ENCODE results near the gene NLRP11. TPM values are rescaled to one million over a fixed set of nuclear protein-coding genes. Genes with fewer than 3 reads are reported as not detected.
A peak's percentile ranks its signal among the peaks of the same experiment; 100 is the strongest.

The NLRP11 gene
- polyA plus RNA-seq, 3 donors, result not detected

- TF ChIP-seq, protein P1, sequence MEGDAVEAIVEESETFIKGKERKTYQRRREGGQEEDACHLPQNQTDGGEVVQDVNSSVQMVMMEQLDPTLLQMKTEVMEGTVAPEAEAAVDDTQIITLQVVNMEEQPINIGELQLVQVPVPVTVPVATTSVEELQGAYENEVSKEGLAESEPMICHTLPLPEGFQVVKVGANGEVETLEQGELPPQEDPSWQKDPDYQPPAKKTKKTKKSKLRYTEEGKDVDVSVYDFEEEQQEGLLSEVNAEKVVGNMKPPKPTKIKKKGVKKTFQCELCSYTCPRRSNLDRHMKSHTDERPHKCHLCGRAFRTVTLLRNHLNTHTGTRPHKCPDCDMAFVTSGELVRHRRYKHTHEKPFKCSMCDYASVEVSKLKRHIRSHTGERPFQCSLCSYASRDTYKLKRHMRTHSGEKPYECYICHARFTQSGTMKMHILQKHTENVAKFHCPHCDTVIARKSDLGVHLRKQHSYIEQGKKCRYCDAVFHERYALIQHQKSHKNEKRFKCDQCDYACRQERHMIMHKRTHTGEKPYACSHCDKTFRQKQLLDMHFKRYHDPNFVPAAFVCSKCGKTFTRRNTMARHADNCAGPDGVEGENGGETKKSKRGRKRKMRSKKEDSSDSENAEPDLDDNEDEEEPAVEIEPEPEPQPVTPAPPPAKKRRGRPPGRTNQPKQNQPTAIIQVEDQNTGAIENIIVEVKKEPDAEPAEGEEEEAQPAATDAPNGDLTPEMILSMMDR (IDR thresholded peaks at IDR 0.05), result no peak
- H3K4me1 Mint-ChIP-seq, result no peaks in the 10 kb centered on the region
- Histone ChIP-seq H3K36me3 (replicated peaks in 1 of 2; ENCODE audit: control insufficient read depth in 1 of 2, insufficient read depth in 2 of 2, low read length in 2 of 2) (no peaks in the 10 kb centered on the region), H3K4me3 (replicated peaks in 1 of 3; ENCODE audit: low read depth in 2 of 3, low read length in 3 of 3) (no peak overlapping the region), H3K27ac (ENCODE audit: low read depth in 1 of 2, low read length in 2 of 2) (no peak overlapping the region), H3K9me3 (replicated peaks in 1 of 2; ENCODE audit: control insufficient read depth in 1 of 2, insufficient read depth in 1 of 2, low read length in 2 of 2) (peaks cover 55 to 82% of the 10 kb centered on the region in 2 donors), H4K20me1 (ENCODE audit: insufficient read depth, low read length) (no peaks in the 10 kb centered on the region), H3K79me2 (ENCODE audit: insufficient read depth, low read length) (no peaks in the 10 kb centered on the region), H3K9ac (ENCODE audit: insufficient read depth, low read length, poor library complexity, severe bottlenecking) (no peak overlapping the region), H3K4me2 (replicated peaks; ENCODE audit: extremely low read depth, low read length, poor library complexity, severe bottlenecking) (no peak overlapping the region), H2AFZ (ENCODE audit: insufficient read depth, low read depth, low read length, poor library complexity, severe bottlenecking) (no peak overlapping the region), H3K4me1 (ENCODE audit: control insufficient read depth in 1 of 2, insufficient read depth in 2 of 2, low read length in 2 of 2) (no peaks in the 10 kb centered on the region), H3K27me3 (ENCODE audit: control insufficient read depth in 2 of 2, insufficient read depth in 2 of 2, low read length in 2 of 2) (no peaks in the 10 kb centered on the region)
- peaks cover 25 to 75% (median 65%) of the 10 kb centered on the region in 7 donors for H3K9me3 Mint-ChIP-seq
- no peak for DNase-seq
- intact Hi-C loops (cut with micrococcal nuclease), result no loop called here
- H3K36me3 Mint-ChIP-seq, result no peaks in the 10 kb centered on the region
- no peak overlapping the region for H3K4me3 Mint-ChIP-seq
- peak overlapping the region in 1 of 7 donors; percentile 23 for H3K27ac Mint-ChIP-seq
- H3K27me3 Mint-ChIP-seq (ENCODE audit: low read depth in 3 of 3), result peaks cover 0 to 1% (median 0%) of the 10 kb centered on the region in 3 donors
- 95% methylated on average over 11 of the region's 14 CpGs for WGBS (ENCODE audit: insufficient coverage)
Measured at GRCh38 chr19:55858401-55858800, 26.6 kb upstream of the NLRP11 start.

- Histone ChIP-seq H3K79me2 (ENCODE audit: insufficient read depth, low read length) (no peaks in the 10 kb centered on the region), H3K9ac (ENCODE audit: insufficient read depth, low read length, poor library complexity, severe bottlenecking) (no peak overlapping the region), H3K27ac (ENCODE audit: low read depth in 1 of 2, low read length in 2 of 2) (no peak overlapping the region), H4K20me1 (ENCODE audit: insufficient read depth, low read length) (no peaks in the 10 kb centered on the region), H3K4me1 (ENCODE audit: control insufficient read depth in 1 of 2, insufficient read depth in 2 of 2, low read length in 2 of 2) (no peaks in the 10 kb centered on the region), H3K4me3 (replicated peaks in 1 of 3; ENCODE audit: low read depth in 2 of 3, low read length in 3 of 3) (no peak overlapping the region), H2AFZ (ENCODE audit: insufficient read depth, low read depth, low read length, poor library complexity, severe bottlenecking) (no peak overlapping the region), H3K36me3 (replicated peaks in 1 of 2; ENCODE audit: control insufficient read depth in 1 of 2, insufficient read depth in 2 of 2, low read length in 2 of 2) (no peaks in the 10 kb centered on the region), H3K27me3 (ENCODE audit: control insufficient read depth in 2 of 2, insufficient read depth in 2 of 2, low read length in 2 of 2) (no peaks in the 10 kb centered on the region), H3K4me2 (replicated peaks; ENCODE audit: extremely low read depth, low read length, poor library complexity, severe bottlenecking) (no peak overlapping the region), H3K9me3 (replicated peaks in 1 of 2; ENCODE audit: control insufficient read depth in 1 of 2, insufficient read depth in 1 of 2, low read length in 2 of 2) (peaks cover 58 to 82% of the 10 kb centered on the region in 2 donors)
- Mint-ChIP-seq H3K36me3 (no peaks in the 10 kb centered on the region), H3K9me3 (peaks cover 25 to 75% (median 63%) of the 10 kb centered on the region in 7 donors), H3K4me3 (no peak overlapping the region), H3K27ac (no peak overlapping the region), H3K27me3 (ENCODE audit: low read depth in 3 of 3) (no peaks in the 10 kb centered on the region), H3K4me1 (no peaks in the 10 kb centered on the region)
- intact Hi-C loops (cut with micrococcal nuclease), result no loop called here
- TF ChIP-seq, protein P1 (IDR thresholded peaks at IDR 0.05), result no peak
- WGBS (ENCODE audit: insufficient coverage), result 96% methylated on average over 19 of the region's 23 CpGs
- no peak for DNase-seq
Measured at GRCh38 chr19:55857974-55858373, 26.2 kb upstream of the NLRP11 start.
